Embryonic facial prominence (tissue), 1 donor: ENCODE results near the gene OPN1MW.
"Not testable (repeated sequence)": the region's sequence is repeated elsewhere in the genome, so short reads cannot be mapped to it uniquely, and the experiment has no call there.

ENCODE experiments used
- DNase-seq: peaks from one replicate; pipeline ENCODE4 v3.0.0-alpha.2; 2016; ENCODE audit errors: extremely low spot score

The OPN1MW gene

GRCh38 chrX:154182296-154182695 lies at the start of gene OPN1MW:
OPN1MW (plus strand) TSS chrX:154182596; CDS start chrX:154182678, 82 bp downstream.
- DNase-seq, result not testable (repeated sequence)

- DNase-seq, result no peak
These were observed 46.8 kb upstream of the OPN1MW start for GRCh38 chrX:154135458-154136229.

- peak; percentile 7 for DNase-seq
These were observed 45.7 kb upstream of the OPN1MW start for GRCh38 chrX:154136627-154137161.

GRCh38 chrX:154138857-154139256 lies 43.5 kb upstream of the OPN1MW start:
- no peak for DNase-seq

- DNase-seq, result no peak
These were observed 42.2 kb upstream of the OPN1MW start for GRCh38 chrX:154140206-154140605.

GRCh38 chrX:154140742-154141141 lies 41.7 kb upstream of the OPN1MW start:
- no peak for DNase-seq

- no peak for DNase-seq
These were observed 40.0 kb upstream of the OPN1MW start for GRCh38 chrX:154142386-154142785.

- DNase-seq, result no peak
These were observed 39.2 kb upstream of the OPN1MW start for GRCh38 chrX:154142950-154143745.

- not testable (repeated sequence) for DNase-seq
These were observed 38.4 kb upstream of the OPN1MW start, which contains the start of gene OPN1LW for GRCh38 chrX:154144010-154144409. OPN1LW (plus strand) TSS chrX:154144243; CDS start chrX:154144284, 41 bp downstream.

GRCh38 chrX:154151030-154151429 lies 31.4 kb upstream of the OPN1MW start:
- not testable (repeated sequence) for DNase-seq

- DNase-seq, result not testable (repeated sequence)
These were observed 26.2 kb upstream of the OPN1MW start for GRCh38 chrX:154156221-154156620.

- DNase-seq, result not testable (repeated sequence)
These were observed 25.2 kb upstream of the OPN1MW start for GRCh38 chrX:154157207-154157606.

GRCh38 chrX:154159345-154159744 lies 23.1 kb upstream of the OPN1MW start:
- not testable (repeated sequence) for DNase-seq

- DNase-seq, result not testable (repeated sequence)
These were observed 17.5 kb upstream of the OPN1MW start for GRCh38 chrX:154164902-154165301.

GRCh38 chrX:154168384-154168783 lies 14.0 kb upstream of the OPN1MW start:
- DNase-seq, result not testable (repeated sequence)

GRCh38 chrX:154172535-154172943 lies 9.9 kb upstream of the OPN1MW start:
- DNase-seq, result not testable (repeated sequence)

GRCh38 chrX:154174356-154174755 lies 8.0 kb upstream of the OPN1MW start:
- not testable (repeated sequence) for DNase-seq

- not testable (repeated sequence) for DNase-seq
These were observed 1.4 kb downstream of the OPN1MW start for GRCh38 chrX:154183794-154184193.

GRCh38 chrX:154192846-154193245 lies 10.4 kb downstream of the OPN1MW start:
- DNase-seq, result not testable (repeated sequence)

GRCh38 chrX:154194316-154194715 lies 11.9 kb downstream of the OPN1MW start:
- DNase-seq, result not testable (repeated sequence)

- DNase-seq, result not testable (repeated sequence)
These were observed 14.1 kb downstream of the OPN1MW start for GRCh38 chrX:154196466-154196865.
